Osteocyte (in vitro differentiated cells): Measurements from ENCODE around the gene DENND2A. TPM values are rescaled to one million over a fixed set of nuclear protein-coding genes. Genes with fewer than 3 reads are reported as not detected.
"Not testable (repeated sequence)": the region's sequence is repeated elsewhere in the genome, so short reads cannot be mapped to it uniquely, and the experiment has no call there.

Experiments used
- DNase-seq: peaks from one replicate; pipeline ENCODE4 v3.0.0; 2021; ENCODE audit warnings: mixed read lengths; ENCODE audit not compliant: unreplicated experiment; ENCODE audit errors: extremely low spot score
- H3K27ac Mint-ChIP-seq: one replicate; pipeline ENCODE4 v1.8.0; 2021; ENCODE audit warnings: mild to moderate bottlenecking, mixed read lengths; ENCODE audit not compliant: unreplicated experiment
- H3K27me3 Mint-ChIP-seq: one replicate; pipeline ENCODE4 v1.8.0; 2021; ENCODE audit warnings: mixed read lengths; ENCODE audit not compliant: unreplicated experiment
- H3K36me3 Mint-ChIP-seq: one replicate; pipeline ENCODE4 v1.8.0; 2021; ENCODE audit warnings: mixed read lengths; ENCODE audit not compliant: unreplicated experiment
- H3K4me1 Mint-ChIP-seq: one replicate; pipeline ENCODE4 v1.8.0; 2021; ENCODE audit warnings: mixed read lengths; ENCODE audit not compliant: unreplicated experiment
- H3K4me3 Mint-ChIP-seq: one replicate; pipeline ENCODE4 v1.8.0; 2021; ENCODE audit warnings: mild to moderate bottlenecking, moderate library complexity, mixed read lengths; ENCODE audit not compliant: unreplicated experiment
- H3K9me3 Mint-ChIP-seq: one replicate; pipeline ENCODE4 v1.8.0; 2021; ENCODE audit warnings: mixed read lengths; ENCODE audit not compliant: unreplicated experiment
- CTCF ChIP-seq: fragments of 200-600 bp; sonication (generic); IDR thresholded peaks from 2 replicates; pipeline ENCODE4 v1.5.0; 2021; ENCODE audit warnings: antibody characterized with exemption, mild to moderate bottlenecking, moderate library complexity
- total RNA-seq: library from RNA; stranded (reverse); gene quantifications from 2 replicates; pipeline ENCODE4 v1.2.1, GENCODE V29; 2021

Gene DENND2A
- total RNA-seq, 1 donor from 2014 or later, result 53.3 TPM

GRCh38 chr7:140571538-140572122, 69.0 kb downstream of the DENND2A start:
- H3K27ac Mint-ChIP-seq, result no peak overlapping the region
- H3K36me3 Mint-ChIP-seq, result peaks cover 39% of the 10 kb centered on the region
- no peaks in the 10 kb centered on the region for H3K9me3 Mint-ChIP-seq
- H3K4me3 Mint-ChIP-seq, result no peak overlapping the region
- TF ChIP-seq CTCF, result no peak
- peaks cover 13% of the 10 kb centered on the region for H3K4me1 Mint-ChIP-seq
- H3K27me3 Mint-ChIP-seq, result no peaks in the 10 kb centered on the region
- no peak for DNase-seq

- H3K4me1 Mint-ChIP-seq, result peaks cover 16% of the 10 kb centered on the region
- H3K9me3 Mint-ChIP-seq, result no peaks in the 10 kb centered on the region
- no peak overlapping the region for H3K27ac Mint-ChIP-seq
- no peaks in the 10 kb centered on the region for H3K27me3 Mint-ChIP-seq
- no peak overlapping the region for H3K4me3 Mint-ChIP-seq
- DNase-seq, result no peak
- TF ChIP-seq CTCF, result no peak
- H3K36me3 Mint-ChIP-seq, result peaks cover 42% of the 10 kb centered on the region
Observed at GRCh38 chr7:140570120-140570519, 70.5 kb downstream of the DENND2A start.

- no peaks in the 10 kb centered on the region for H3K9me3 Mint-ChIP-seq
- no peak for DNase-seq
- no peak for TF ChIP-seq CTCF
- no peak overlapping the region for H3K4me3 Mint-ChIP-seq
- H3K4me1 Mint-ChIP-seq, result peaks cover 18% of the 10 kb centered on the region
- no peaks in the 10 kb centered on the region for H3K27me3 Mint-ChIP-seq
- H3K27ac Mint-ChIP-seq, result peak overlapping the region; percentile 10
- H3K36me3 Mint-ChIP-seq, result peaks cover 48% of the 10 kb centered on the region
Observed at GRCh38 chr7:140568021-140568813, 72.4 kb downstream of the DENND2A start.

GRCh38 chr7:140566186-140566585, 74.4 kb downstream of the DENND2A start:
- not testable (repeated sequence) for H3K27me3 Mint-ChIP-seq, H3K9me3 Mint-ChIP-seq, DNase-seq, H3K4me3 Mint-ChIP-seq
- H3K4me1 Mint-ChIP-seq, result peaks cover 18% of the 10 kb centered on the region
- H3K27ac Mint-ChIP-seq, result peak overlapping the region; percentile 71
- peaks cover 52% of the 10 kb centered on the region for H3K36me3 Mint-ChIP-seq

GRCh38 chr7:140565761-140566160, 74.9 kb downstream of the DENND2A start:
- H3K4me1 Mint-ChIP-seq, result peaks cover 18% of the 10 kb centered on the region
- not testable (repeated sequence) for H3K27me3 Mint-ChIP-seq, DNase-seq, H3K9me3 Mint-ChIP-seq, H3K4me3 Mint-ChIP-seq
- H3K27ac Mint-ChIP-seq, result peak overlapping the region; percentile 71
- H3K36me3 Mint-ChIP-seq, result peaks cover 52% of the 10 kb centered on the region

GRCh38 chr7:140564643-140565042, 76.0 kb downstream of the DENND2A start:
- Mint-ChIP-seq H3K36me3 (peaks cover 55% of the 10 kb centered on the region), H3K9me3 (no peaks in the 10 kb centered on the region), H3K27me3 (no peaks in the 10 kb centered on the region), H3K4me3 (no peak overlapping the region), H3K4me1 (peaks cover 18% of the 10 kb centered on the region), H3K27ac (peak overlapping the region; percentile 10)
- DNase-seq, result no peak
- TF ChIP-seq CTCF, result no peak
